PC-3 (cell line): ENCODE measurements around the gene RPS21. TPM values are rescaled to one million over a fixed set of nuclear protein-coding genes. Genes with fewer than 3 reads are reported as not detected.

Experiments used
- ATAC-seq: fragments of 200-7000 bp; cut with Tn5 transposase; 2 replicates; pipeline ENCODE4 v1.9.1; 2020; ENCODE audit warnings: mild to moderate bottlenecking, moderate library complexity
- BruUV-seq: library from RNA; stranded (reverse); fragments of 400-500 nt; replicated peaks from 2 replicates; lab custom pipeline; 2021; lab: Mats Ljungman, UMichigan
- CTCF ChIA-PET: fragments of 300-600 bp; sonication (Branson Sonifier 250); formaldehyde crosslinking; loops from one replicate; lab custom pipeline; 2022; ENCODE audit warnings: antibody characterized with exemption; lab: Charles Lee
- POLR2A ChIA-PET: fragments of 300-600 bp; sonication (Branson Sonifier 250); formaldehyde crosslinking; loops from one replicate; lab custom pipeline; 2022; ENCODE audit warnings: antibody characterized with exemption; ENCODE audit not compliant: unreplicated experiment; lab: Charles Lee
- DNase-seq: peaks from one replicate; pipeline ENCODE4 v3.0.0-alpha.2; 2015
- H2AFZ ChIP-seq: fragments of 300-600 bp; sonication (generic); 2 replicates; pipeline ENCODE4 v1.6.0; 2016; ENCODE audit warnings: antibody characterized with exemption, low read length
- H3F3A ChIP-seq: fragments of 300-600 bp; sonication (generic); one replicate; pipeline ENCODE4 v1.6.0; 2017; ENCODE audit warnings: antibody characterized with exemption, low read length, control low read depth, mild to moderate bottlenecking; ENCODE audit not compliant: unreplicated experiment
- H3K27ac ChIP-seq: fragments of 300-600 bp; sonication (generic); 2 replicates; pipeline ENCODE4 v1.5.1; 2016; ENCODE audit warnings: mild to moderate bottlenecking, low read length
- H3K27me3 ChIP-seq: fragments of 300-600 bp; sonication (generic); 2 replicates; pipeline ENCODE4 v1.6.1; 2016; ENCODE audit warnings: low read length, mixed read lengths
- H3K36me3 ChIP-seq: fragments of 300-600 bp; sonication (generic); 2 replicates; pipeline ENCODE4 v1.6.1; 2016; ENCODE audit warnings: low read depth, mixed run types, low read length, mixed read lengths
- H3K4me1 ChIP-seq: fragments of 300-600 bp; sonication (generic); 2 replicates; pipeline ENCODE4 v1.5.1; 2016; ENCODE audit warnings: low read length; ENCODE audit not compliant: insufficient read depth
- H3K4me2 ChIP-seq: fragments of 300-600 bp; sonication (generic); 2 replicates; pipeline ENCODE4 v1.6.0; 2016; ENCODE audit warnings: low read length
- H3K4me3 ChIP-seq: fragments of 300-600 bp; sonication (generic); 2 replicates; pipeline ENCODE4 v1.5.1; 2016; ENCODE audit warnings: mild to moderate bottlenecking, low read length, mixed read lengths
- H3K79me2 ChIP-seq: fragments of 300-600 bp; sonication (generic); 2 replicates; pipeline ENCODE4 v1.6.1; 2017; ENCODE audit warnings: low read length, mixed read lengths
- H3K9ac ChIP-seq: fragments of 300-600 bp; sonication (generic); 2 replicates; pipeline ENCODE4 v1.6.0; 2016; ENCODE audit warnings: mild to moderate bottlenecking, low read length
- H3K9me2 ChIP-seq: fragments of 300-600 bp; sonication (generic); replicated peaks from 2 replicates; pipeline ENCODE4 v1.6.1; 2016; ENCODE audit warnings: mixed run types, low read length, mixed read lengths
- H3K9me3 ChIP-seq: fragments of 300-600 bp; sonication (generic); 2 replicates; pipeline ENCODE4 v1.6.1; 2016; ENCODE audit warnings: low read length, mixed read lengths
- H4K20me1 ChIP-seq: fragments of 300-600 bp; sonication (generic); 2 replicates; pipeline ENCODE4 v1.6.1; 2016; ENCODE audit warnings: low read length, mixed read lengths
- EZH2 ChIP-seq: fragments of 300-600 bp; sonication (generic); IDR thresholded peaks from one replicate; pipeline ENCODE4 v1.6.1; 2017; ENCODE audit warnings: antibody characterized with exemption, mild to moderate bottlenecking, low read length; ENCODE audit not compliant: unreplicated experiment
- EZH2phosphoT487 ChIP-seq: fragments of 300-600 bp; sonication (generic); IDR thresholded peaks from 2 replicates; pipeline ENCODE4 v1.6.1; 2018; ENCODE audit warnings: mild to moderate bottlenecking, antibody characterized with exemption, low read length, borderline replicate concordance
- intact Hi-C: fragments of 100-400 bp; cut with micrococcal nuclease; formaldehyde crosslinking; loops from 2 replicates; pipeline ENCODE4 v1.9.0; 2023
- total RNA-seq: library from RNA; depleted of rRNA; stranded (reverse); fragments of >200 nt; gene quantifications from 2 replicates; pipeline ENCODE4 v1.2.3, GENCODE V29; 2014
- TF ChIP-seq, protein P1 (sequence below): fragments of 300-600 bp; sonication (generic); conservative IDR thresholded peaks from 2 replicates; pipeline ENCODE4 v1.5.1; 2017; ENCODE audit warnings: antibody characterized with exemption, low read depth, mild to moderate bottlenecking, low read length

The RPS21 gene
- total RNA-seq, 1 experiment from 2014 or later = 1,945 TPM

DNA sequence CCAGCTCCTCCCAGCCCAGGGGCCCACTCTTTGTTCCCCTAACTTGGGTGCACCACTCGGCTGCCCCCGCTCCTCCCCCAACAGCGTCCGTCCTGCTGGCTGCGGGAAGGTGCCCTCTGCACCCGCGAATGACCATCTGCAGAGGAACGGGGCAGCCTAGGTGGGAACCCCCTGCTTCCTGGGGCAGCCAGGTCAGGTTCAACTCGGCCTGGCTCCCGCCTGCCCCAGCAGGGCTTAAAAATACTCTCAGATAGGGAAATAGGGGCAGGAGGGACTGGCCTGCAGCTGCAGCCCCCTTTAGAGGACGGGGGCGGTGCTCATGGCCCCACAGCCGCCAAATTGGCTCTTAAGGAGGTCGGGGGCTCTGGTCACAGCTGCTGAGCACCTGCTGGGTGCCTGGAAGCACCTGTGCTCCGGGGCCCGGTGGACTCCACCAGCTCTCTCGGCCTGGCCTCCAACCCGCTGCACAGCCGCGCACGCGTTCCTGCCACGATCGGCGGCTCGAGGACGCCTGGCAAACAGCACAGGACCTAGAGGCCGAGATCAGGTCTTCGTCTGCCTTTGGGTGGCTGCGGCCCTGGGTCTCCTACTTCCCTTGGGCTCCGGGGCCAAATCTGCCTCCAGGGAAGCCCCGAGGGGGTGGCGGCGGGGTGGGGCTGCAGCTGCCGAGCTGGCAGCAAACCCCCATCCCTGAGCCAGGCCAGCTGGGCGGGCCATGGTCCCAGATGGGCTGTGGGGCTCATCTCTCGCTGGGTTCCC is 19.1 kb upstream of the RPS21 start:
- intact Hi-C loops = loop anchor here (5.0 kb wide), 1 partner anchor 66 kb away; the partner anchor contains the start of gene ADRM1
- peak overlapping the region; percentile 58 for H3K27ac ChIP-seq

GRCh38 chr20:62368392-62368975 is 18.4 kb upstream of the RPS21 start:
- TF ChIP-seq, protein P1, sequence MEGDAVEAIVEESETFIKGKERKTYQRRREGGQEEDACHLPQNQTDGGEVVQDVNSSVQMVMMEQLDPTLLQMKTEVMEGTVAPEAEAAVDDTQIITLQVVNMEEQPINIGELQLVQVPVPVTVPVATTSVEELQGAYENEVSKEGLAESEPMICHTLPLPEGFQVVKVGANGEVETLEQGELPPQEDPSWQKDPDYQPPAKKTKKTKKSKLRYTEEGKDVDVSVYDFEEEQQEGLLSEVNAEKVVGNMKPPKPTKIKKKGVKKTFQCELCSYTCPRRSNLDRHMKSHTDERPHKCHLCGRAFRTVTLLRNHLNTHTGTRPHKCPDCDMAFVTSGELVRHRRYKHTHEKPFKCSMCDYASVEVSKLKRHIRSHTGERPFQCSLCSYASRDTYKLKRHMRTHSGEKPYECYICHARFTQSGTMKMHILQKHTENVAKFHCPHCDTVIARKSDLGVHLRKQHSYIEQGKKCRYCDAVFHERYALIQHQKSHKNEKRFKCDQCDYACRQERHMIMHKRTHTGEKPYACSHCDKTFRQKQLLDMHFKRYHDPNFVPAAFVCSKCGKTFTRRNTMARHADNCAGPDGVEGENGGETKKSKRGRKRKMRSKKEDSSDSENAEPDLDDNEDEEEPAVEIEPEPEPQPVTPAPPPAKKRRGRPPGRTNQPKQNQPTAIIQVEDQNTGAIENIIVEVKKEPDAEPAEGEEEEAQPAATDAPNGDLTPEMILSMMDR = no peak
- peaks cover 22% of the 10 kb centered on the region for H4K20me1 ChIP-seq
- peak overlapping the region; percentile 55 for H3K4me3 ChIP-seq
- intact Hi-C loops = loop anchor here (5.0 kb wide), 1 partner anchor 66 kb away; the partner anchor contains the start of gene ADRM1
- no peaks in the 10 kb centered on the region for H3K9me2 ChIP-seq
- H3K4me1 ChIP-seq = peaks cover 58% of the 10 kb centered on the region
- ChIA-PET POLR2A (interaction anchor here (1.2 to 1.4 kb wide), 2 partner anchors 18 to 36 kb away, joined by 3 to 4 read pairs; no protein-coding TSS in a partner anchor), CTCF (interaction anchor here (0.6 to 3.2 kb wide), 4 partner anchors 14 to 260 kb away, joined by 3 to 18 read pairs (median 4); no protein-coding TSS in a partner anchor)
- peak overlapping the region; percentile 83 for H3K4me2 ChIP-seq
- peak; percentile 7 for ATAC-seq
- no peaks in the 10 kb centered on the region for H3F3A ChIP-seq
- peak; percentile 67 for DNase-seq
- H3K9me3 ChIP-seq = no peaks in the 10 kb centered on the region
- no peaks in the 10 kb centered on the region for H3K27me3 ChIP-seq
- H3K9ac ChIP-seq = peak overlapping the region; percentile 44
- H2AFZ ChIP-seq = peak overlapping the region; percentile 75; the same call in 1 of the 2 replicates
- H3K79me2 ChIP-seq = peaks cover 34% of the 10 kb centered on the region
- peaks cover 8% of the 10 kb centered on the region; the same call in 1 of the 2 replicates for H3K36me3 ChIP-seq
- no TSS peak for BruUV-seq
- H3K27ac ChIP-seq = peak overlapping the region; percentile 58; the same call in 1 of the 2 replicates

More for the DNA sequence above, 19.1 kb upstream of the RPS21 start:
- H3K79me2 ChIP-seq = peaks cover 41% of the 10 kb centered on the region
- POLR2A ChIA-PET = interaction anchor here (1.4 kb wide), 1 partner anchor 17 kb away, joined by 4 read pairs; no protein-coding TSS in a partner anchor
- H3K9me2 ChIP-seq = no peaks in the 10 kb centered on the region
- no peaks in the 10 kb centered on the region for H3K27me3 ChIP-seq
- peak overlapping the region; percentile 44 for H3K9ac ChIP-seq
- H3K9me3 ChIP-seq = no peaks in the 10 kb centered on the region
- peak overlapping the region; percentile 83 for H3K4me2 ChIP-seq
- BruUV-seq = no TSS peak
- CTCF ChIA-PET = interaction anchor here (0.5 to 3.2 kb wide), 3 partner anchors 14 to 66 kb away, joined by 3 to 18 read pairs (median 5); no protein-coding TSS in a partner anchor
- H2AFZ ChIP-seq = peak overlapping the region; percentile 75
- H4K20me1 ChIP-seq = peaks cover 29% of the 10 kb centered on the region
- DNase-seq = peak; percentile 61
- H3K4me1 ChIP-seq = peaks cover 65% of the 10 kb centered on the region
- H3K36me3 ChIP-seq = peaks cover 8% of the 10 kb centered on the region; the same call in 1 of the 2 replicates
- TF ChIP-seq EZH2phosphoT487 (no peak), EZH2 (no peak)
- TF ChIP-seq, protein P1 = no peak
- no peaks in the 10 kb centered on the region for H3F3A ChIP-seq
- peak overlapping the region; percentile 55 for H3K4me3 ChIP-seq
- peak; percentile 3 for ATAC-seq
